ENCODE measurements around the gene CFAP119.
"Not testable (repeated sequence)": the region's sequence is repeated elsewhere in the genome, so short reads cannot be mapped to it uniquely, and the experiment has no call there.

CFAP119 gene

DNA sequence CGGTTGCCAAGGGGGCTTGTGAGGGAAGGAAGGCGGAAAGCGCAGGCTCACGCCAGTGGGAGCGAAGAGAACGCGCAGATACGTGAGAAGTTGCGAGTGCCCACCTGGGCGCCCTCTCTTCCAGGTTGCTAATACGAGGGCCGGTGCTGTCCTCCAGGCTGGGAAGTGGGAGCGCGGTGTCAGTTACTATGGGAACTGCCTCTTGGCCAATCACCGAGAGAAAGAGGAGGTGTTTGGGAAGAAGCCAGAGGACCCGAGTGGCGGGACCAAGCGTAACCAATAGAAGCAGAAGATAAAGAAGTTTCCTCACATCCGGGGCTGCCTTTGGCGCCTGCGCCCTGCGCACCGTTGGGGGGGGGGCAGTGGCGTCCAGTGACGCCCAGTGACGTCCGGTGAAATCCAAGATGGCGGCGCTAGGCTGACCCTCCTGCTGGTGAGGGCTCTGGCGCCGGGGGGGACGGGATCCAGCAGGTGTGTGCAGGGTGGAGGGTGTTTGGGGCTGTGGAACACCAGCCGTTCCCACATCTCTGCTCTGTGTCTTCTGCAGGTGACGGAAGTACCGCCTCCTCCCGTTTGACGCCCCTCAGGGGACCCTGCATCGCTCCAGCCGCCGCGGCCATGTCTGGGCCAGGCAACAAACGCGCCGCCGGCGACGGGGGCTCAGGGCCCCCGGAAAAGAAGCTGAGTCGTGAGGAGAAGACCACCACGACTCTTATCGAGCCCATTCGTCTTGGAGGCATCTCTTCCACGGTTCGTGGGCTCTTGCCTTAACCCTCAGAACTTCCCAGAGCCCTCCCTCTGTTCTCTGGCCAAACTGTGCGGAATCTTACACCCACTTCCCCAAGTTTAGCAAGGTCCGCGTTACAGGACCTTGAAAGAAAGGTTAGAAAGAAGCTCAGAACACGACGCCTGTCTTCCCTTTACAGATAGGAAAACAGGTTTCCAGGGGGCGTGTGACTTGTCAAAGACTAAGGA, at the start of gene CFAP119, which contains the start of gene RNF40:
Gene CFAP119, minus strand, starts transcription at position 135 of the 975 bp plus-strand sequence. CDS start 314 bp downstream, outside the sequence.
Gene RNF40, plus strand, starts transcription at position 395 of the 975 bp plus-strand sequence. Its CDS starts 224 bp downstream, at position 619.
- DNase-seq (ENCODE audit: low read depth): peak; percentile 98

DNA sequence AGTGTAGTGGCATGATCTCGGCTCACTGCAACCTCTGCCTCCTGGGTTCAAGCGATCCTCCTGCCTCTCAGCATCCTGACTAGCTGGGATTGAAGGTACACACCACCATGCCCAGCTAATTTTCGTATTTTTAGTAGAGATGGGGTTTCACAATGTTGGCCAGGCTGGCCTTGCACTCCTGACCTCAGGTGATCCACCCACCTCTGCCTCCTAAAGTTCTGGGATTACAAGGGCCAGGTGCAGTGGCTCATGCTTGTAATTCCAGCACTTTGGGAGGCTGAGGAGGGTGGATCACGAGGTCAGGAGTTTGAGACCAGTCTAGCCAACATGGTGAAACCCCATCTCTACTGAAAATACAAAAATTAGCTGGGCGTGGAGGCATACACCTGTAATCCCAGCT, 47.8 kb upstream of the CFAP119 start:
- DNase-seq (ENCODE audit: low read depth): not testable (repeated sequence)

DNA sequence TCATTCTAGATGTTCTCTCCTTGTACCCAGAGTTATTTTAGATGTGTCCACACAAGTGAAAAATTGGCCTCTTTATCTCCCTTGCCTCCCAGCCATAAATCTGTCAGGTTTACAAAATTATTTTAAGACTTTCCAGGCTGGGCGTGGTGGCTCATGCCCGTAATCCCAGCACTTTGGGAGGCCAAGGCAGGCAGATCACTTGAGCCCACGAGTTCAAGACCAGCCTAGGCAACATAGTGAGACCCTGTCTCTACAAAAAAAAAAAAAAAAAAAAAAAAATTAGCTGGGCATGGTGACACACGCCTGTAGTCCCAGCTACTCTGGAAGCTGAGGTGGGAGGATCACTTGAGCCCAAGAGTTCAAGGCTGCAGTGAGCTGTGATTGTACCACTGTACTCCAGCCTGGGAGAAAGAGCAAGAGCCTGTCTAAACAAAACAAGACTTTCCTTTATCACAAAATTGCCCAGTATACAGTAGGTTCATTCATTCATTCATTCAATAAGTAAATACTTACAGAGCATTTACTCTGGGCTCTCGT, 47.1 kb upstream of the CFAP119 start:
- not testable (repeated sequence) for DNase-seq (ENCODE audit: low read depth)

DNA sequence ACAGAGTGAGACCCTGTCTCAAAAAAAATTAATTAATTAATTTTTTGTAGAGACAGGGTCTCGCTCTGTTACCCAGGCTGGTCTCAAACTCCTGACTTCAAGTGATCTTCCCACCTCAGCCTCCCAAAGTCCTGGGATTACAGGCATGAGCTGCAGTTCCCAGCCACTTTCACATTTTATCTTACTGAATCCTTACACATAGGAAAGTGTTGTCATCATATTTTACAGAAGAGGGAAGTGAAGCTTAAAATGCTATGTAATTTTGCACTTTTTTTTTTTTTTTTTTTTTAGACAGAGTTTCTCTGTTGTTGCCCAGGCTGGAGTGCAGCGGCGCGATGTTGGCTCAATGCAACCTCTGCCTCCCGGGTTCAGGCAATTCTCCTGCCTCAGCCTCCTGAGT, 46.3 kb upstream of the CFAP119 start:
- no peak for DNase-seq (ENCODE audit: low read depth)

DNA sequence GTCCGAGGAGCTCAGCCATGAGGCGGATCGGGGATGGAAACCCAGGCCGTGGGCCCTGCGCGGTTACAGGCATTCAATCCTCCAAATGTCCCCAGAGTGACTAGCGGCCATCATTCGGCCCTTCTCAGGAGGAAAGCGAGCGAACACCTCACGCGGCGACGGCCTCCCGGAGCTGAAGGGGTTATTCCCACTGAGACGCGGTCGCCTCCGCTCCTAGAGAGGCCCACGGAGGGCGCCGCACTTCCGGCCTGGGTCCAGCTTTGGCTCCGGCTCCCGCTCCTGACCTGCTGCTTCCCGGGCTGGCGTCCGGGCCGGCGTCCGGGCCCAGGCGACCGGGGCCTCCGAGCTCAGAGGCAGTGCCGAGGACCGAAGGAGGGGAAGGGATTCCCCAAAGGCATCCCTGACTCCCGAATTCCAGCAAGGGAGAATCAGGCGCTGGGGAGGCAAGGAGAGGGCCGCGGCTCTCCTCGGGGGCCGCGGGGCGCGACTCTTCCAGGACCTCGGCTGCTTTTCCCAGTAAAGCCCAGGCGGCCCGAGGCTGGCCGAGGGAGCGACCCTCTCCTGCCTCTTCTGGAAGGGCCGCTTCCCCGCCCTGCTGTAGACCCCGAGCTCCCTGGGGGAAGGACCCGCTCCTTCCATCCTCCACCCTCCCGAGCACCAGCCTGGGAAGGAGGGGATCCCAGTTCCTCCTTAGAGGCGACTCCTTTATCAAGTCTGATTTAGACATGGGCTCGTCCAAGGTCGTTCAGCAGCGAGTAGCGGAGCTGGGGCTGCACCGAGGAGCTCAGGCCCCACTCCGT, 43.7 kb upstream of the CFAP119 start:
- peak; percentile 84 for DNase-seq (ENCODE audit: low read depth)

DNA sequence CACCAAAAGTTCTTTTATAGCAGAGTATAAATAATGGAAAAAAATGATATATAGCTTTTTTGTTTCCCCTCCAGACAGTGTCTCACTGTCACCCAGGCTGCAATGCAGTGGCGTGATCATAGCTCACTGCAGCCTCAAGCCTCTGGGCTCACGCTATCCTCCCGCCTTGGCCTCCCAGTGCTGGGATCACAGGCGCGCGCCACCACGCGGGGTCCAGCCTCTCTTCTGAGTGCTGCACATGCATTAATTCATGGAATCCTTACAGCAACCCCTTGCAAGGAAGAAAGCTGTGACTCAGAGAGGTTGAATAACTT, 43.2 kb upstream of the CFAP119 start:
- DNase-seq (ENCODE audit: low read depth): no peak

DNA sequence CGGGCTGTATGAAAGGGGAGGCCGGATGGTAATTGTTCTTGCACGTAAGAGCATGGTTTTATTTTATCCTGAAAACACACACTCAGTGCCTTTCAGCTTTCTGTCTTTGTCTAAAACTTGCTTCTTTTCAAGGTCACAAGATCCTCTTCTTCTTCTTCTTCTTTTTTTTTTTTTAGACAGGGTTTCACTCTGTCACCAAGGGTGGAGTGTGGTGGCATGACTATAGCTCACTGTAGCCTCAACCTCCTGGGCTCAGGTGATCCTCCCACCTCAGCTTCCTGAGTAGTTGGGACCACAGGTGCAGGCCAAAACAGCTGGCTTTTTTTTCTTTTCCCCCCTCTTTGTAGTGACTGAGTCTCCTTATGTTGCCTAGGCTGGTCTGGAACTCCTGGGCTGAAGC, 41.1 kb upstream of the CFAP119 start:
- no peak for DNase-seq (ENCODE audit: low read depth)

DNA sequence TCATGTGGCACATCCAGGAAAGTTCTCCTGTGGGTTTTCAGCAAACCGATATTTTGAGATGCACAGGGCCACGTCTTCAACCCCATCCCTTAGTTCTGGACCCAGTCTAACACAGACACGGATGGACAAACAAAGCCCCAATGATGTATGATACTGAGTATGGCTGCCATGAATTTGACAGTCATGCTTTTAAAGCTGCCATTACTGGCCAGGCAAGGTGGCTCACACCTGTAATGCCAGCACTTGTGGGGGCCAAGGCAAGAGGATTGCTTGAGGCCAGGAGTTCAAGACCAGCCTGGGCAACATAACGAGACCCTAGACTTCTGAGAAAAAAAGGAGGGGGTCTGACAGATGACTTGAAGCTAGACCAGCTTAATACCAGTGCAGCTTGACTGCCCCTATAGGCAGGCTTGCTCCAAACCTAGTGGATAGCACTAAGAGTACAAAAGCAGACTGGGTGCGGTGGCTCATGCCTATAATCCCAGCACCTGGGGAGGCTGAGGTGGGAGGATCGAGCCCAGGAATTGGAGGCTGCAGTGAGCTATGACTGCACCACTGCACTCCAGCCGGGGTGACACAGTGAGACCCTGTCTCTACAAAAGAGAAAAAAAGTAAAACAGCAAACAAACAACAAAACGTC, 35.9 kb upstream of the CFAP119 start:
- peak; percentile 43 for DNase-seq (ENCODE audit: low read depth)

DNA sequence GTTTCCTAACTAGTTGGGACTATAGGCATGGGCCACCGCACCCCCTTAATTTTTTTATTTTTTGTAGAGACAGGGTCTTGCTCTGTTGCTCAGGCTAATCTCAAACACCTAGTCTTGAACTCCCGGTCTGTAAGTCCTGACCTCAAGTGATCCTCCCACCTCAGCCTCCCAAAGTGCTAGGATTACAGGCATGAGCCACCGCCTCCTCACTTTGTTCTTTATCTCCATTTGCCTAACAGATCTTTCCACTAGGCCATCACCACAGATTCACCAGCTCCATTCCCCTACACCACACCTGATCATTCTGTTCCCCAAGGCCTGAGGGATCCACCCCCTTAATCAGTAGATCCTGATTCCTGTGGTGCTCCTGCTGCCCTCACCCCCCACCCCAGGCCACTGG, 32.8 kb upstream of the CFAP119 start:
- no peak for DNase-seq (ENCODE audit: low read depth)

DNA sequence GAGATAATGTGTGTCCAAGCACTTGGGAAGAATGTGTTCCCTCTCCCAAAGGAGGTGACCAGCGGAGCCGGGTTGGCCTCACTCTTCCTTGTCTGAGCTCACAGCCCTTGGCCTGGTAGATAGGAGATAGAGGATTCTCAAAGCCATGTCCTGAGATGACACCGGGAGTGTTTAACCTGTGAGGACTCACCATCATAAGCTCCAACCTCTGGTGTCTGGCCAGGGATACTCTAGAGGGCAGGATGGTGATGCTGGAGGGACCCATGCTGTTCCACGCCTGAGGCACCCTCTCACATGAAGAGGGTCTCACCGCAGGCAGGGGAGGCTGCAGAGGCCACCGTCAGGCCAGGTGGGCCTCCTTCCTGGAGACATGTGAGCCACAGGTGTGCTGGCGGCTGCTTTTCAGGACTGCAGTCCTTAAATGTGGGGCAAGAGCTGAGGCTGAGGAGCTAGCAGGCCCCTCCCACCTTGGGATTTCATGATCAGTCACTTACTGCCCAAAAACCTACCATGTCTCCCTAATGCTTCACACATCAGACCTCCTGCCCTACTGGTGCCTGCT, 31.7 kb upstream of the CFAP119 start:
- DNase-seq (ENCODE audit: low read depth): no peak

DNA sequence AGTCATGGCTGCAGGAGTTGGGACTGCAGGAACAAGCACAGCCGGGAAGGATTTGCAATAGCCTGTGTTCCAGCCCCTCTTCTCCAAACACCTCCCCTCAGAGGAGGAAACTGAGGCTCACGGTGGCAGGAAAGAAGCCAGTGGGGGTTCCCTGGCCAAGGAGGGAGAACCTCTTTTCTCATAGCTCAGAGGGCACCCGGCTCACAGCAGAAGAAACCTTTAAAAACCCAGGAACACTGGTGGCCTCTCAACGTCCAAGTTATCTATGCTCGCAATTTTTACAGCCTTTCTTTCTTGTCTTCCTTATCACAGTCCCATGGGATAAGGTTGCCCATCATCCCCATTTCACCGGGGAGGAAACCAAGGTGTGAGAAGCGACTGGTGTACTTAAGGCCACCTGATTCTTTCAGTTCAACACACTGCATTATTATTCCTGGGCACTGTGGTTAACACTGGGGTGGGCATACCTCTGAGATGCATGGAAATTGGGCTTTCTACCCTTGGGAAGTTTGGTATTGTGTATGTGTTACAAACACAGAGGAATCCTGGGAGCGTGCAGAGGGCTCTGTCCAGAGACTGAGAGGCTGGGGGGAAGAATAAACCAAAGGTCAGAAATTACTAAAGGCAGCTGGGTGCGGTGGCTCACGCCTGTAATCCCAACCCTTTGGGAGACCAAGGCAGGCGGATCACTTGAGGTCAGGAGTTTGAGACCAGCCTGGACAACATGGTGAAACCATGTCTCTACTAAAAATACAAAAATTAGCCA, 25.9 kb upstream of the CFAP119 start:
- no peak for DNase-seq (ENCODE audit: low read depth)

DNA sequence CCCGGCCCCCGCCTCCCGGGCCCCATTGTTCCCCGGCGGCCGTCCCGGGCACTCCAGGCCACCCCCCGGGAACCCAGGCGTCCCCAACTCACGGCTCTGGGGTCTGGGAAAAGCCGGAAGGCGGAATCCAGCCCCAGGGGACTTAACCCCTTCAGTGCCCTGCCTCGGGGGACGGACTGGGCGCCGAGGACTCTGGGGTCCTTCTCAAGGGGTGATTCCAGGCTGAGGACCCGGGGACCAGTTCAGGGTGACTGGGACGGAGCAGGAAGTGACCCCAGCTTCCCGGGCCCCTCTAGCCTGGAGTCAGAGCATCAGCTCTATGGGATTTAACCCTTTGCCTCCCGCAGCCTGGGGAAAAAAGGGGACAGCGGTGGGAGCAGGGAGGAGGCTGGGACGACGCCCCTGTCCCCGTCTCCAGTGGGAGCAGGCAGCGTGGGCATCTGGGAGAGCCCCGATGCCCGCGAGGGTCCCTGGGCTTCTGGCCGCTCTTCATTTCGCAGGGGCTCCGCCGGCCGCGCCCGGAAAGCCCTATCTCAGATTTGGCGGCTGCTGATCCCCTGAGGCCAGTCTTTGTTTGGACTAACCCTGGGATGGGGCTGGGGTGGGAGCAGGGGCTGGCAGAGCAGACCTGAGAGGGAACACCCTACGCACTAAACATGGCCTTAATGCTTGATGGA, 25.2 kb upstream of the CFAP119 start, which contains the start of gene ZNF629:
Gene ZNF629, minus strand, starts transcription at position 270 of the 677 bp plus-strand sequence. CDS start 2,723 bp downstream, outside the sequence.
- DNase-seq (ENCODE audit: low read depth): peak; percentile 82

DNA sequence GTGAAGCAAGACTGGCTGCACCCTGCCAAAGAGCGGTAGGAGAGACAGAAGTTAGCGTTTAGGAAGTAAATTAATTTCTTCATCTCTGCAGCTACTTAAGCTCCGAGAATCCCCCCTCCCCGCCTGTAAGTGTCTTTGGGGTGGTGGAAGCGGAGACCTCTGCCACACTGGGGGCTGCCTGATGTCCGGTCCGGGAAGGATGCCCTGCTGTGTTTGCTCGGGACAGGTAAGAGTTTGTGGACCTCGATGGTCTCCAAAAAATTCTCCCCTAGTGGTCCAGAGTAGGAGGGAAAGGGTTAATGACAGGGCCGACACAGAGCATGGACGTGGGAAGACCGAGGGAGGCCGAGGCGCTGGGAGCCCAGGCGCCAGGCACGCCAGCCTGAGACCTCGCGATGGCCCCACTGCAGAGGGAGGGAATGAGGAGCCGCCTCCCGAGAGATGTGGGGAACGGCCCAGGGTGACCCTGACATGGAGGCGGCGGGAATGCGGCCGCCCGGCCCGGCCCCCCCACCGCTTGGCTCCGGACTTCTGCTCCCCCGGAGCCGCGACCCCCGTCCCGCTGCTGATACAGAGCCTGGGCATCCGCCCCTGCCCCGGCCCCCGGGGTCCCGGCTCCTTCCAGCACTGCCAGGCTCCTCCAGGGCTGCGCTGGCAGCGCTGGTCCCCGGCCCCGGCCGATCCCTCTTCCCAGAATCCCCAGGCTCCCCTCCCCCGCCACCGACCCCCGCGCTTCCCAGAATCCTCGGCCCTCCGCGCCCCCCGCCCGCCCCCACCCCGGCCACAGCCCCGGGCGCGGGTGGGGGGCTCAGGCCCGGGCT, 24.5 kb upstream of the CFAP119 start:
- DNase-seq (ENCODE audit: low read depth): peak; percentile 78

DNA sequence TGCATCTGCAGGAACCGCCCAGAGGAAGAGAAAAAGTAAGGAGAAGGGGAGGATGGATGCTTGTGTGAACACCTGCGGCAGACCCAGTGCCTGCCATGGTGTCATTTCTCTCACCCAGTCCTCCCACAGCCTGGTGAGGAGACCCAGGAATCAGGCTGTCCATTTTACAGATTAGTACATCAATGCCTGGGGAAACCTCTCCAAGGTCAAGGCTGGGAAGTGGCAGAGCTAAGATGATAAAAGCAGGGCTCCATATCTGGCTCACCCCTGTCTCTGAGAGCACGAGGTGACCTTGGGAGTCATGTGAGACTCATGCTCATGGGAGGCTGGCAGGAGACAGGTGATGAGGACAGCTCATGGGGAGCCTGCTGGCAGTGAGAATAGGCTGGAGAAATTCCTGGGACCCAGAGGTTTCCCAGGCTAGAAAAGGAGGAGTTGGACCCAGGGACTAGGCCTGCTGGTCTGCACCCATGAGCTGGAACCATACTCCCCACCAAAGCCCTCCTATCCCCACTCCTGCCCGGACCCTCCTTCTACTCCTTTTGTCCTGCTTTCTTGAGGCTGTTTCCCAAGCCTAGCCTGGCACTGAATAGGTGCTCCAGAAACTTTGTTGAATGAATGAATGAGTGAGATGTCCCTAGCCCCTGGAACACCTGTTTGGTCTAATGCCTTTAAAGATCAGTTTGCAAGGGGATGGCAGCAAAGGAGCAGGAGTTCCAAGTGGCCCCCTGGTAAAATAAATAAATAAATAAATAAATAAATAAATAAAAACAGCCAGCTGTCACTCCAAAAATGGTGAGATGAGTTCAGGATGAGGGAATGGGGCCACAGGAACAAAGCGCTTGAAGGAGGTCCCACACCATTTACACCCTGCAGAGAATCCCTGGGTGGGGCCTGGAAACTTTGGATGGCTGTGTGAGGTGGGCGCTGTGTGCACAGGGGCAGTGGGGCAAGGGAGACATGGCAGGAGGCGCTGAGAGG, 23.6 kb upstream of the CFAP119 start:
- peak; percentile 13 for DNase-seq (ENCODE audit: low read depth)

DNA sequence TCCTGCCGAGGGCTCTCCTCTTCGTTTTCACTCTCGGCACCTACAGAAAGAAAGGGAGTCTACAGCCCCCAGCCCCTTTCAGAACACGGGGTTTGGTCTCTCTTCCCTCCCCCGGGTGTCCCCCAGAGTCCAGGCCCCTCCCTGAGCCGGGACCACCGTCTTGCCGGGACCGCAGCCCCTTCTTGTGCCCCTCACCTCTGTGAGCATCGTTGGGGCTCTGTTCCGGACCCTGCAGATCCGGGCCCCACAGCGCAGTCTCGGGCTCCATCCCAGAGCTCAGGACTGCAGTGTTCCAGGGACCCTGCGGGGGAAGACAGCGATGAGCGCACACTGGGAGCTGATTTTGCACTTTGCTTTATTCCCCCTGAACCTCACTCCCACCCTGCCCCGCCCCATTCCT, 22.4 kb upstream of the CFAP119 start:
- DNase-seq (ENCODE audit: low read depth): no peak

DNA sequence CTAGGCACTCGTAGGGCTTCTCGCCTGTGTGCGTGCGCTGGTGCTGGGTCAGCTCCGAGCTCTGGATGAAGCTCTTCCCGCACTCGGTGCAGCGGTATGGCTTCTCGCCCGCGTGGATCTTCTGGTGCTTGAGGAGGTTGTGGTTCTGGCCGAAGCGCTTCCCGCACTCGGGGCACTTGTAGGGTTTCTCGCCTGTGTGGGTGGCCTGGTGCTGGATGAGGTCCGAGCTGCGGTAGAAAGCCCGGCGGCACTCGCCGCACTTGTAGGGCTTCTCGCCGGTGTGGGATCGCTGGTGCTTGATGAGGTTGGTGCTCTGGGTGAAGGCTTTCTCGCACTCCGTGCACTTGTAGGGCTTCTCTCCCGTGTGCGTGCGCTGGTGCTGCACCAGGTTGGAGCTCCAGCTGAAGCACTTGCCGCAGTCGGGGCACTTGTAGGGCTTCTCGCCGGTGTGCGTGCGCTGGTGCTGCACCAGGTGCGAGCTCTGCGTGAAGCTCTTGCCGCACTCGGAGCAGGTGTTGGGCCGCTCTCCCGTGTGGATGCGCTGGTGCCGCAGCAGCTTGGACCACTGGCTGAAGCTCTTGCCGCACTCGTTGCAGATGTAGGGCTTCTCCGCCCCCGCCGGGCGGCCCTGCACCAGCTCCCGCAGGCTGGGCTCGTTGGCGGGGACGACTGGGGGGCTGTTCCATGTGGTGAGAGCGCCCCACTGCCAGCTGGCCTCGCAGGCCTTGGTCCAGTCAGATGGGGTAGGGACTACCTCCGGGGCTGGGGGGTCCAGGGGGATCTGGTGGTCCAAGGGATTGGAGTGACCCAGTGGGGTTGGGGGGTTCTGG, 21.6 kb upstream of the CFAP119 start:
- DNase-seq (ENCODE audit: low read depth): no peak
